Body of pancreas (tissue), 4 donors: ENCODE data around the gene AFP. TPM values are rescaled to one million over a fixed set of nuclear protein-coding genes. Genes with fewer than 3 reads are reported as not detected.

ENCODE experiments used
- ATAC-seq: fragments of 150-250 bp; one replicate; pipeline ENCODE4 v1.9.1; 2016
- DNase-seq, 4 donors: peaks; one replicate each; pipeline ENCODE4 v3.0.0-alpha.2; 2019
- H3K27ac ChIP-seq, 4 donors: fragments of 200-600 bp; sonication (generic); 1 replicate in 3 of 4; 2 replicates in 1 of 4; pipeline versions ENCODE4 v1.5.1 to v1.6.1; 2016 to 2019; ENCODE audit warnings: mild to moderate bottlenecking in 1 of 4, mixed read lengths in 1 of 4, moderate library complexity in 1 of 4
- H3K27me3 ChIP-seq, 2 donors: fragments of 200-600 bp; sonication (generic); one replicate each; pipeline ENCODE4 v1.6.0; 2016; ENCODE audit warnings: mild to moderate bottlenecking in 1 of 2
- H3K36me3 ChIP-seq, 2 donors: fragments of 200-600 bp; sonication (generic); replicated peaks in 1 of 2; 2 replicates each; pipeline ENCODE4 v1.5.1; 2016; ENCODE audit warnings: low read depth in 2 of 2; ENCODE audit not compliant: insufficient read depth in 1 of 2
- H3K4me1 ChIP-seq: fragments of 200-600 bp; sonication (generic); one replicate; pipeline ENCODE4 v1.6.0; 2016
- H3K4me3 ChIP-seq, 2 donors: fragments of 200-600 bp; sonication (generic); 1 replicate in 1 of 2; 2 replicates in 1 of 2; pipeline ENCODE4 v1.5.1; 2016 to 2019
- H3K9me3 ChIP-seq, 3 donors: fragments of 200-600 bp; sonication (generic); 1 replicate in 2 of 3; 2 replicates in 1 of 3; pipeline ENCODE4 v1.5.1; 2016
- POLR2A ChIP-seq, 3 donors: fragments of 450-650 bp; IDR thresholded peaks; one replicate each; pipeline ENCODE4 v1.6.1; 2016; ENCODE audit warnings: antibody characterized with exemption in 3 of 3, mild to moderate bottlenecking in 2 of 3
- WGBS, 2 donors: methylation state at CpG; one replicate each; pipeline ENCODE4 v1.1.5; 2017; 5-methylcytosine and 5-hydroxymethylcytosine counted together
- intact Hi-C: fragments of 100-400 bp; cut with DNase I; formaldehyde crosslinking; loops from one replicate; pipeline ENCODE4 v1.15.1; 2023
- total RNA-seq, 2 donors: library from RNA; depleted of rRNA; stranded (reverse); fragments of >200 nt; gene quantifications; one replicate each; pipeline ENCODE4 v1.1.0, GENCODE V29; 2016
- TF ChIP-seq, protein P1 (sequence below), 7 experiments: fragments of 450-650 bp in 4 of 7; fragments of 200-600 bp in 3 of 7; sonication (generic) in 3 of 7; IDR thresholded peaks; one replicate each; pipeline ENCODE4 v1.5.1; 2016 to 2019; ENCODE audit warnings: antibody characterized with exemption in 7 of 7

AFP gene
- total RNA-seq, 2 donors from 2014 or later: not detected

DNA sequence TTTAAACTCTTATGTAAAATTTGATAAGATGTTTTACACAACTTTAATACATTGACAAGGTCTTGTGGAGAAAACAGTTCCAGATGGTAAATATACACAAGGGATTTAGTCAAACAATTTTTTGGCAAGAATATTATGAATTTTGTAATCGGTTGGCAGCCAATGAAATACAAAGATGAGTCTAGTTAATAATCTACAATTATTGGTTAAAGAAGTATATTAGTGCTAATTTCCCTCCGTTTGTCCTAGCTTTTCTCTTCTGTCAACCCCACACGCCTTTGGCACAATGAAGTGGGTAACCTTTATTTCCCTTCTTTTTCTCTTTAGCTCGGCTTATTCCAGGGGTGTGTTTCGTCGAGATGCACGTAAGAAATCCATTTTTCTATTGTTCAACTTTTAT lies 32.0 kb upstream of the AFP start, which contains the start of gene ALB:
Gene ALB (plus strand): TSS at position 246 of the 400 bp plus-strand sequence. CDS start 41 bp downstream, at position 287.
- intact Hi-C loops: no loop called here
- H3K36me3 ChIP-seq: no peaks in the 10 kb centered on the region
- no peaks in the 10 kb centered on the region for H3K27me3 ChIP-seq
- peak in 2 of 4 donors; percentile 2 to 20 for DNase-seq
- peak; percentile 87 for ATAC-seq
- TF ChIP-seq, protein P1, sequence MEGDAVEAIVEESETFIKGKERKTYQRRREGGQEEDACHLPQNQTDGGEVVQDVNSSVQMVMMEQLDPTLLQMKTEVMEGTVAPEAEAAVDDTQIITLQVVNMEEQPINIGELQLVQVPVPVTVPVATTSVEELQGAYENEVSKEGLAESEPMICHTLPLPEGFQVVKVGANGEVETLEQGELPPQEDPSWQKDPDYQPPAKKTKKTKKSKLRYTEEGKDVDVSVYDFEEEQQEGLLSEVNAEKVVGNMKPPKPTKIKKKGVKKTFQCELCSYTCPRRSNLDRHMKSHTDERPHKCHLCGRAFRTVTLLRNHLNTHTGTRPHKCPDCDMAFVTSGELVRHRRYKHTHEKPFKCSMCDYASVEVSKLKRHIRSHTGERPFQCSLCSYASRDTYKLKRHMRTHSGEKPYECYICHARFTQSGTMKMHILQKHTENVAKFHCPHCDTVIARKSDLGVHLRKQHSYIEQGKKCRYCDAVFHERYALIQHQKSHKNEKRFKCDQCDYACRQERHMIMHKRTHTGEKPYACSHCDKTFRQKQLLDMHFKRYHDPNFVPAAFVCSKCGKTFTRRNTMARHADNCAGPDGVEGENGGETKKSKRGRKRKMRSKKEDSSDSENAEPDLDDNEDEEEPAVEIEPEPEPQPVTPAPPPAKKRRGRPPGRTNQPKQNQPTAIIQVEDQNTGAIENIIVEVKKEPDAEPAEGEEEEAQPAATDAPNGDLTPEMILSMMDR (IDR thresholded peaks at IDR 0.05): no peak
- peak in 2 of 3 donors; percentile 71 to 85 for TF ChIP-seq POLR2A (IDR thresholded peaks at IDR 0.05)
- WGBS, 2 donors: 17 to 24% methylated on average over 7 of the region's 7 CpGs
- peaks cover 43% of the 10 kb centered on the region for H3K4me1 ChIP-seq
- peak within 1 kb of the TSS in 1 of 2 donors; percentile 8 for H3K4me3 ChIP-seq
- peak within 1 kb of the TSS in 3 of 4 donors; percentile 32 to 57 (median 55) for H3K27ac ChIP-seq
- H3K9me3 ChIP-seq: no peaks in the 10 kb centered on the region

DNA sequence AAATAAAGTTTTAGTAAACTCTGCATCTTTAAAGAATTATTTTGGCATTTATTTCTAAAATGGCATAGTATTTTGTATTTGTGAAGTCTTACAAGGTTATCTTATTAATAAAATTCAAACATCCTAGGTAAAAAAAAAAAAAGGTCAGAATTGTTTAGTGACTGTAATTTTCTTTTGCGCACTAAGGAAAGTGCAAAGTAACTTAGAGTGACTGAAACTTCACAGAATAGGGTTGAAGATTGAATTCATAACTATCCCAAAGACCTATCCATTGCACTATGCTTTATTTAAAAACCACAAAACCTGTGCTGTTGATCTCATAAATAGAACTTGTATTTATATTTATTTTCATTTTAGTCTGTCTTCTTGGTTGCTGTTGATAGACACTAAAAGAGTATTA lies 31.6 kb upstream of the AFP start:
- no peak for ATAC-seq
- 35 to 36% methylated on average over 1 of the region's 1 CpG for WGBS, 2 donors
- Histone ChIP-seq H3K4me3 (peak overlapping the region in 1 of 2 donors; percentile 8), H3K9me3 (no peaks in the 10 kb centered on the region), H3K27me3 (no peaks in the 10 kb centered on the region), H3K36me3 (no peaks in the 10 kb centered on the region), H3K27ac (peak overlapping the region in 2 of 4 donors; percentile 55 to 57), H3K4me1 (peaks cover 47% of the 10 kb centered on the region)
- no peak for DNase-seq
- intact Hi-C loops: no loop called here
- TF ChIP-seq, protein P1 (IDR thresholded peaks at IDR 0.05): no peak
- no peak for TF ChIP-seq POLR2A (IDR thresholded peaks at IDR 0.05)

DNA sequence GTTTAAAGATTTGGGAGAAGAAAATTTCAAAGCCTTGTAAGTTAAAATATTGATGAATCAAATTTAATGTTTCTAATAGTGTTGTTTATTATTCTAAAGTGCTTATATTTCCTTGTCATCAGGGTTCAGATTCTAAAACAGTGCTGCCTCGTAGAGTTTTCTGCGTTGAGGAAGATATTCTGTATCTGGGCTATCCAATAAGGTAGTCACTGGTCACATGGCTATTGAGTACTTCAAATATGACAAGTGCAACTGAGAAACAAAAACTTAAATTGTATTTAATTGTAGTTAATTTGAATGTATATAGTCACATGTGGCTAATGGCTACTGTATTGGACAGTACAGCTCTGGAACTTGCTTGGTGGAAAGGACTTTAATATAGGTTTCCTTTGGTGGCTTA lies 30.9 kb upstream of the AFP start:
- ATAC-seq (no peak), DNase-seq (no peak)
- H3K27ac ChIP-seq: peak overlapping the region in 1 of 4 donors; percentile 8
- peaks cover 46% of the 10 kb centered on the region for H3K4me1 ChIP-seq
- intact Hi-C loops: no loop called here
- 36 to 38% methylated on average over 2 of the region's 2 CpGs for WGBS, 2 donors
- no peaks in the 10 kb centered on the region for H3K27me3 ChIP-seq
- no peak for TF ChIP-seq POLR2A (IDR thresholded peaks at IDR 0.05)
- TF ChIP-seq, protein P1 (IDR thresholded peaks at IDR 0.05): no peak
- H3K36me3 ChIP-seq: no peaks in the 10 kb centered on the region
- no peaks in the 10 kb centered on the region for H3K9me3 ChIP-seq
- H3K4me3 ChIP-seq: peak overlapping the region in 1 of 2 donors; percentile 8

DNA sequence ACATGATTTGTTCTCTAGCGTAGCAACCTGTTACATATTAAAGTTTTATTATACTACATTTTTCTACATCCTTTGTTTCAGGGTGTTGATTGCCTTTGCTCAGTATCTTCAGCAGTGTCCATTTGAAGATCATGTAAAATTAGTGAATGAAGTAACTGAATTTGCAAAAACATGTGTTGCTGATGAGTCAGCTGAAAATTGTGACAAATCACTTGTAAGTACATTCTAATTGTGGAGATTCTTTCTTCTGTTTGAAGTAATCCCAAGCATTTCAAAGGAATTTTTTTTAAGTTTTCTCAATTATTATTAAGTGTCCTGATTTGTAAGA lies 29.5 kb upstream of the AFP start:
- Histone ChIP-seq H3K9me3 (no peaks in the 10 kb centered on the region), H3K4me1 (peaks cover 40% of the 10 kb centered on the region), H3K36me3 (no peaks in the 10 kb centered on the region), H3K27ac (no peak overlapping the region), H3K4me3 (no peak overlapping the region), H3K27me3 (no peaks in the 10 kb centered on the region)
- ATAC-seq: no peak
- TF ChIP-seq, protein P1 (IDR thresholded peaks at IDR 0.05): no peak
- TF ChIP-seq POLR2A (IDR thresholded peaks at IDR 0.05): no peak
- 91 to 97% methylated on average over 1 of the region's 1 CpG for WGBS, 2 donors
- DNase-seq: no peak
- intact Hi-C loops: no loop called here

DNA sequence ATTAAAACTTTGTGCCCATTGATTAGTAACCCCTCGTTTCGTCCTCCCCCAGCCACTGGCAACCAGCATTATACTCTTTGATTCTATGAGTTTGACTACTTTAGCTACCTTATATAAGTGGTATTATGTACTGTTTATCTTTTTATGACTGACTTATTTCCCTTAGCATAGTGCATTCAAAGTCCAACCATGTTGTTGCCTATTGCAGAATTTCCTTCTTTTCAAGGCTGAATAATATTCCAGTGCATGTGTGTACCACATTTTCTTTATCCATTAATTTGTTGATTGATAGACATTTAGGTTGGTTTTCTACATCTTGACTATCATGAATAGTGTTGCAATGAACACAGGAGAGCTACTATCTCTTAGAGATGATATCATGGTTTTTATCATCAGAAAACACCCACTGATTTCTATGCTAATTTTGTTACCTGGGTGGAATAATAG lies 28.8 kb upstream of the AFP start:
- H3K4me3 ChIP-seq: no peak overlapping the region

More for the DNA sequence above, 28.8 kb upstream of the AFP start:
- intact Hi-C loops: no loop called here
- no peaks in the 10 kb centered on the region for H3K36me3 ChIP-seq
- TF ChIP-seq, protein P1 (IDR thresholded peaks at IDR 0.05): no peak
- no peak for TF ChIP-seq POLR2A (IDR thresholded peaks at IDR 0.05)
- WGBS, 2 donors: 94 to 95% methylated on average over 2 of the region's 2 CpGs
- no peaks in the 10 kb centered on the region for H3K9me3 ChIP-seq
- H3K27me3 ChIP-seq: no peaks in the 10 kb centered on the region
- peaks cover 47% of the 10 kb centered on the region for H3K4me1 ChIP-seq
- no peak overlapping the region for H3K27ac ChIP-seq
- DNase-seq (no peak), ATAC-seq (no peak)
